DMS153 treated with DMSO at 0.1 percent for 48 hours (cell line): ENCODE data around the gene VPS35L.

ENCODE experiments used
- DNase-seq: peaks from one replicate; lab custom pipeline; 2025; ENCODE audit not compliant: unreplicated experiment; lab: John Stamatoyannopoulos, UW

The VPS35L gene

GRCh38 chr16:19589106-19589505 is 33.6 kb downstream of the VPS35L start:
- no peak for DNase-seq

- DNase-seq: no peak
Measured at GRCh38 chr16:19589771-19590302, 34.3 kb downstream of the VPS35L start.

GRCh38 chr16:19595043-19595767 is 39.7 kb downstream of the VPS35L start:
- no peak for DNase-seq

- DNase-seq: no peak
Measured at GRCh38 chr16:19598805-19599510, 43.5 kb downstream of the VPS35L start.

- no peak for DNase-seq
Measured at GRCh38 chr16:19599968-19600716, 44.6 kb downstream of the VPS35L start.

GRCh38 chr16:19601083-19601976 is 45.8 kb downstream of the VPS35L start:
- peak; percentile 20 for DNase-seq

GRCh38 chr16:19604911-19605310 is 49.4 kb downstream of the VPS35L start:
- DNase-seq: no peak

- DNase-seq: no peak
Measured at GRCh38 chr16:19605701-19606100, 50.2 kb downstream of the VPS35L start.

GRCh38 chr16:19607616-19608280 is 52.2 kb downstream of the VPS35L start:
- no peak for DNase-seq

GRCh38 chr16:19609359-19609758 is 53.9 kb downstream of the VPS35L start:
- no peak for DNase-seq

GRCh38 chr16:19610200-19610599 is 54.7 kb downstream of the VPS35L start:
- DNase-seq: no peak

- no peak for DNase-seq
Measured at GRCh38 chr16:19613834-19614233, 58.3 kb downstream of the VPS35L start.

GRCh38 chr16:19616241-19616640 is 60.7 kb downstream of the VPS35L start:
- no peak for DNase-seq

- no peak for DNase-seq
Measured at GRCh38 chr16:19618876-19619275, 63.4 kb downstream of the VPS35L start.

- no peak for DNase-seq
Measured at GRCh38 chr16:19621445-19621844, 65.9 kb downstream of the VPS35L start.

GRCh38 chr16:19625039-19625438 is 69.5 kb downstream of the VPS35L start:
- DNase-seq: no peak

- DNase-seq: no peak
Measured at GRCh38 chr16:19636436-19637267, 81.1 kb downstream of the VPS35L start.

- no peak for DNase-seq
Measured at GRCh38 chr16:19639986-19640421, 84.5 kb downstream of the VPS35L start.

- DNase-seq: no peak
Measured at GRCh38 chr16:19642501-19642900, 87.0 kb downstream of the VPS35L start.
